Posterior vena cava (tissue), 2 donors: ENCODE data around the gene CERS6. TPM values are rescaled to one million over a fixed set of nuclear protein-coding genes. Genes with fewer than 3 reads are reported as not detected.

ENCODE experiments used
- DNase-seq: peaks from one replicate; pipeline ENCODE4 v3.0.0-alpha.2; 2020; ENCODE audit warnings: low spot score
- intact Hi-C, 2 donors: fragments of 100-400 bp; cut with DNase I; formaldehyde crosslinking; loops; one replicate each; pipeline versions ENCODE4 v1.14.1 to v1.14.2; 2022 to 2023
- total RNA-seq, 2 donors: library from RNA; stranded (reverse); fragmentation: NEBNext Ultra II Directional; extraction: Animal tissue kit (Norgen Biotek cat#: 25700); gene quantifications; one replicate each; pipeline ENCODE4 v1.2.1, GENCODE V29; 2021
- donor health status: DM: yes; HTN: yes; CAD: no.
- donor health status: DM: yes; HTN: yes; CAD: no.

The CERS6 gene
- total RNA-seq, 2 donors from 2014 or later, result 13.2 to 18.2 TPM

DNA sequence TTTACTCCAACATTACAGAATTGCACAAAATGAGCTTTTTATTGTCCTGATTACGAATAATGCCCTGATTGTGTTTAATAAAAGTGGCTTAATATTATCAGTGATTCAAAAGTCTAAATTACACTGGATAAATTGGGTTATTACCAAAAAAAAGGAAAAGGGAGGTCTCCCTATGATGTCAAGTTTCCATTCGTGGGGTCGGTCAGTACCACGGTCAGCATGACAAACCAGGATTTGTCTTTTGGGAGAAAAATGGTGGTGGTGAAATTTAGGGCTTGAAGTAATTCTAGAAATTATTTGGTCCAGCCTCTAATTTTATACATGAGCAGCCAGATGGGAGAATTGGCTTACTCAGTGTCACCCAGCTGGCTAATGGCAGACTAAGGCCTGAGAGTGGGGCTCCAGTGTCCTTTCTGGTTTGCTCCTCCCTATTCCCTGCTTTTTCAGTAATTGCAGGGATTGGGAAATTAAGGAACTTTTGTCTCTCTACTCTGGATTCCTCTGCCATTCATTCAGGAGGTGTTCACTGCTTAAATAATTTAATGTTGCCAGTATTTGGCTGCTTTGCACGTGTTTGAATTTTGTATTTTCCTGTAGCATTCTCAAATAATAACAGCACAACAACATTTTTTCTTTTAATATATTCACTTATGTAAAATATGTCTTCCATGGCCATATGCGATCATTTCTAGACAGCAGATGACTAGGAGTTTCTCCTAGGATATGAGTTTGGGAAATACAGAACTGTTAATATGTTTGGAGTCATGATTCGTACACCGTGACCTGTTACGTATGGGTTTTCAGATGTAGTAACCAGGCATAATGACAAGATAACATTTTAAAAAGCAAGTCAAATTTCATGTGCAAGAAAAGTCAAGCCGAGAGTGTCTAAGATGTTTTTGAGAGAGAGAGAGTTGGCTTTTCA lies 217.5 kb downstream of the CERS6 start:
- intact Hi-C loops, result no loop called here
- DNase-seq, result no peak

DNA sequence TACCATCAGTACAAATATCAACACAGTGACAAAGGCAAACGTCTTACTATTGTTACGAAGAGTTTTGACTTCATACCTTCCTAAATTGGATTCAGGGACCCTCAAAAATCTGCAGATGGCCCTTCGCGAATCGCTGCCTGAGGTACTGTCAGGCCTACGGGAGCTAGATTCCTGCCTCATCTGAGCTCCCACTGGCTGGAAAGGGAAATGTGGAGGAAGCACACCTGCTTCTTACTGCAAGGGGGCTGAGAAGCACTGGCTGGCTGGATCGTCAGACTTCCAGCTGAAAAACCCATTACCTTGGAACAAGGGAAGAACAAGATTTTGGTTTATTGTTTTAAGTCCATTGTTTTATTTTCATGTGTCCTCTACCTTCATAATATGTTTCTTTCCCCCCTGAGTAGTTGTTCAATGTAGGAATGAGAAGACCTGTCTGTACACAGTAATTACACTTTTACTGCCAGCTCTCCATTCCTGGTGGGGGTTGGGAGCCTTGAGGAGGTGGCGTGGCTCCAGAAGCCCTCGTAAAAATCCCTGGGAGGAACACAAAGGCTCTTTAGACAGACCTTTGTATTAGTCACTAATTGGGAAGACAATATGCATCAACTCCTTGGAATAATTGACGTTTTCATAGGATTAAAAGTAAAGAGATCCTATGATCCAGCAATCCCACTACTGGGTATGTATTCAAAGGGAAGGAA lies 222.2 kb downstream of the CERS6 start:
- intact Hi-C loops, result no loop called here
- no peak for DNase-seq

DNA sequence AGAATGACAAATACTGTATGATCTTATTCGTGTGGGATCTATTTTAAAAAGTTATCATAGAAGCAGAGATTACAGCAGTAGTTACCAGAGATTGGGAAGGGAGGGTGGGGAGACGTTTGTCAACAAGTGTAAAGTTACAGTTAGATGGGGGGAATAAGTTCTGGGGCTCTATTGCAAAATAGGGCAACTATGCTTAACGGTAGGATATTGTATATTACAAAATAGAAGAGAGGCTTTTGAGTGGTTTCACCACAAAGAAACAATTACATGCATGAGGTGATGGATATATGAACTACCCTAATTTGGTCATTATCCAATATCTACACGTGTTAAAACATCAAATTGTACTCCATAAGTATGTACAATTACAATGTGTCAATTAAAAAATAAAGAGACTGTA lies 223.0 kb downstream of the CERS6 start:
- intact Hi-C loops, result no loop called here
- DNase-seq, result no peak

DNA sequence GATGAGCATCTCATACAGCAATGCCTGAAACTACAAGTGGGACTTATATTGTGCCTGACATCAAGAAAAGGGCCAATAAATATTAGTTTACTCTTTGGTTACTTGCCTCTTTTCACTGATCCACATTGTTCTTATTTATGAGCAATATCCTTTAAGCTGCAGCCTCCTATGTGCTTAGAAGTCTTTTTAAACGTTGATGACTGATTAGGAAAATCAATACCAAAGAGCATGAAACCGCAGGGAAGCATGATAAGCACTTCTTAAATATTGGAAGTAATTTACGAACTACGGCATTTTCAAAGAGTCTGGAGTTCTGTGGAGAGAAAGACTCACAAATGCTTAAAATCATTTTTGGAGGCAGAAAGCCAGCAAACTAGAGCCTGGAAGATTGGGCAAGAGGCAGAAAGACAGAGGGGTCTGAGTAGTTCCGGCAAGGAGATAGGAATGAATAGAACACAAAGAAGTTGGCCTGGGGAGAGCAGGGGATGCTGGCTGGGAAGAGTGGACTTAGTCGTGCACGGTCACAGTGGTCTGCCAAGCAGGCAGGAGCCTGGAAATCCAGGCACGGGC lies 223.8 kb downstream of the CERS6 start:
- no peak for DNase-seq
- intact Hi-C loops, result no loop called here

DNA sequence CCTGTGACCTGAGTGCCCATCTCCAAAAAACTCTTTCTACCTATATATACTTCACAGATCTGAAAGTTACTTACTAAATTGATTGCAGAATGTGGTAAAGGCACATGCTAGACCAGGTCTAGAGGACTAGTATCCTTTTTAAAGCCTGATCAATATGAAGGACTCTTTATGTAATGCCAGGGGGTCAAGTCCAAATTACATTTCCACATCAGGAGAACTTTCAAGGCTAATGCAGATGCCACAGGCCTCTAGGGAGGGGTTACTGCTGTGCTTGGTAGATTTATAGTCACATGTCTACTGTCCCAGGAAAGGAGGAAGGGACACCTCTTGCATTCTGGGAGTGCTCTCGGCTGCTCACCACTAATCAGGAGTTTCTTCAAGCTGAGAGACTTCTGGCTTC lies 227.9 kb downstream of the CERS6 start:
- intact Hi-C loops, result no loop called here
- DNase-seq, result no peak

DNA sequence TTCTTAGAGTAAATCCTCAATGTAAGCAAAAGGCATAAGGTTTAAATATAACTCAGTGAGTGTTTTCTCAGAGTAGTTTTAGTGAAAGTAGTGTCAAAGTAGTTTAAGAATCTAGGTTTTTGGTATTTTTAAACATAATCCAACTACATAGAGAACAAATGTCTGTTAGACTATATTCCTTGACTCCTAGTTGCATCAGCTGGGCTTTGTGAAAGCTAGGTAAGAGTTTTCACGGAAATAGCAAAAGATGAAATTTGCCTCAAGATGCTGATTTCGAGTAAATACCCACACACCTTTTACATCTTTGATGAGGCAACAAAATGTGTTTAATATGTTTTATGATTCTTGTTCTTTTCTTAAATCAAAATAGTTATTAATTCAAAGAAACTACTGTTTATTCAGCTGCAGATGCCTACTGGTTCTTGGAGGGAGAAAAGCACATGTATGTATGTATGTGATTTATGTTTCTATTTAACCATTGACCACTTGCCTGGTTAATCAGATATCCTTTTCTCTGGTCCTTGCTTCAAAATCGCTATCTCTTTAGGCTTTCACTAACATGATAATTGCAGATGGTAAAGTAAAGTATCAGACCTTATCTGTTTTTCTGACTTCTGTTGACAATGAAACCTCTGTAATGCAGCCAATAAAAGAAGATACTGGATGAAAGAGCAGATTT lies 229.0 kb downstream of the CERS6 start:
- no peak for DNase-seq
- intact Hi-C loops, result no loop called here

DNA sequence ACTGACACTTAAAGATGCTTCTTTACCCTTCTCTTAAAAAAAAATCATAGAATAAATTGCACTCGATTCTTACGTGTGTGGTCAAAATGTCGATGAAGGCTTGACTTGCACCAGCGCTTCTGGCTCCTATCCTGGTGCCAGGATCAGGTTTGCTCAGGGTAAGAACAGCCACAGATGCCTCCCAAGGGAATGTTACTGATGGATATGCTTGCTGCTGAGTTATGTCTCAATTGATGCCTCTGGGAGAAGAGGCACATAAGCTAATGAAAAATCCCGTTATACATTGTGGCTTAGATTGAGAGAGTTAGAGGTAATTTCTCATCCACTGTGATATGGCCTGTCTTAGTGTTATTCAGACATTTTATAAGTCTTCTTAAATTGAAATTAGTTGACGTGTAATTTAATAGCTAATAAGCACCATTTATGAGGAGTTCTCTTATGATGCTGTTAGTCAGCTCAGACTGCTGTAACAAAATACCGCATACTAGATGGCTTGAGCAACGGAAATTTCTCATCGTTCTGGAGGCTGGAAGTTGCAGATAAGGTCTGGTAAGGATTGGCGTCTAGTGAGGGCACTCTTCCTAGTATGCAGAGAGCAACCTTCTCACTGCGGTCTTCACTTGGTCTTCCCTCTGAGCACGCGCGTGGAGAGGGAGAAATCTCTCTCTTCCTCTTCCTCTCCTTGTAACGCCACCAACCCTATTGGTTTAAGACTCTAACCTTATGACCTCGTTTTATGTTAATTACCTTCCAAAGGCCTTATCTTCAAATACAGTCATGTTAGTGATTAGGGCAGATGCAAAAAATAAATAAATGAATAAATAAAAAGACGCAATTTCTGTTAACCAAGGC lies 229.8 kb downstream of the CERS6 start:
- intact Hi-C loops, result no loop called here
- DNase-seq, result no peak

DNA sequence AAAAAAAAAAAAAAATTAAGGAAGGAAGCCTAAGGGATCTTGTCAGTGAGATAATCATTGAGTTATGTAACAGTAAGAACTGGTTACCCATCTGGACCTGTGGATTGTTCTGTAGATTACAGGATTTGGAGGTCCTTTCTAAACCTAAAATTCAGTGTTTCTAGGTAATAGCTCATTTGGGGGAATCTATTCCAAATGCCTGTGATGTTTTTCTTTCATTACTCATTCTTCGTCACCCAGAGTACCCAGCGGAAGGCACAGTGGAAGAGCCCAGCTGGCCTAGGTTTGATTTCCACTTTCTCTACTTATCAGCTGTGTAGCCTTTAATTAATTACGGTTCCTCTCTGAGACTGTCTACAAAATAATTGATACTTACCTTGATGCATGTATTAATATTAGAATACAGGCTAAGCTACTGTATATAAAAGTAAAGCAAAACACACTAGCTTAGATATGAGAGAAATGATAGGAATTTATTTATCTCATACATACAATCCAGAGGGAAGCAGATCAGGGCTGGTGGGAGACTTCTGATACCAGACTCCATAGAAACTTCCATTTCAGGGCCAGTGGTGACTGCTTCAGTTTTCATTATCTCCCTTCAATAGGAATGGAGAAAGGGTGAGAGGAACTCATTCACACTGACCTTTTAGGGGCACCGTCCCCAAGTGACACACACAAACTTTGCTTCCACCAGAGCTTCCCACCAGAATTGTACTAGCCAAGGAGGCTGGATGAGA lies 230.6 kb downstream of the CERS6 start:
- DNase-seq, result no peak
- intact Hi-C loops, result no loop called here

DNA sequence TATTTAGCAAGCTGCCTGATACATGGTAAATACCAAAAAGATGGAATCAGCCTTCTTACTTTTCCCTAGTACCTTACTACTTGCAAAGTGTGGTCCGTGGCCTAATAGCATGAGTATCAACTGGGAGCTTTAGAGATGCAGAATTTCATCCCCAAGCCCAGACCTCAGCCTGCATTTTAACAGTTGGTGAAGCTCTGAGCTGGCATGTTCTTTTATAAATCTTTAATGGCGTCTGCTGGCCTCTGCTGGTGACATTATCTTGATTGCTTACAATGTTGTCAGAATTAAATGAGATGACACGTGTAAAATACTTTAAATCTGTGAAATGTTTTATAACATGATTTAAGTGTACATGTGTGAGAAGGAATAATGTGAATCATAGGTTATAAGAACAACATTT lies 231.2 kb downstream of the CERS6 start:
- intact Hi-C loops, result no loop called here
- no peak for DNase-seq

DNA sequence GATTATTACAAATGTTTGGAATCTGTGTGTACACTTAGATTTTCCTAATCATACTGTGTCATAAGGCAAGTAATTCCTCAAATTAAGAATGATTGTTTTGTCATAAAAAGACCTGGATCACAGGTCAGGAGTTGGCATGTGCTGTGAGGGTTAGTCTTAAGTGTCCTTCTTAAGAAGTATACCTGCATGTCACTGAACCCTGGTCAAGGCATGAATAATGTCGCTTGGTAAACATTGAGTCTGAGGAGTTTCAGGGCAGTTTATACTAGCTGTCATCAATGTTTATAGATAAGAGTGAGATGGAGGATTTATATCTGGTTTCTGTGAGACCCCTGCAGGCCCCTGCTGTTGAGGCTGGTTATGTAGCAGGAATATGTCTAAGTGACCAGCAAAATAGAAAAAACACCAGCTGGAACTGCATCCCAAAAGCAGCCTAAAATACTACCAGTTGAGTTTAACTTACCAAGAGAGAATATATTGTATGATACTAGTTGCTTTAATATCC lies 234.4 kb downstream of the CERS6 start:
- intact Hi-C loops, result no loop called here
- no peak for DNase-seq

DNA sequence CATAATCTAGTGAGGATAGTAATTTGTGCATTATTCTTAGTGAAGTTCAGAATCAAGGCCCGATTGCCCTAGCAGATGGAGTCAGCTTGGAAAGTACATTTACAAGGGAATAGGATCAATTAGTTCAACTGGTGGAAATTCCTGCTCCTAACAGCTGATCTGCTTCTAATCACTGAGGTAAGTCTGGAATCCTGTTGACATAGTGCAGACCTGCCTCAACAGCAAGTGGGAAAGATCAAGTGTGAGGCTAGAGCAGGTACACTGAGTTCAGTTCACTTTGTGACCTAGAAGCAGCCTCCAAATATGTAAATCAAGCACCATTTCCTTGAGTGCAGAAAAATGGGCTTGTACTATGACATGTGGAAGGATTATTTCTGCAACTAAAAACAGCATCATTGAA lies 235.1 kb downstream of the CERS6 start:
- no peak for DNase-seq
- intact Hi-C loops, result no loop called here

DNA sequence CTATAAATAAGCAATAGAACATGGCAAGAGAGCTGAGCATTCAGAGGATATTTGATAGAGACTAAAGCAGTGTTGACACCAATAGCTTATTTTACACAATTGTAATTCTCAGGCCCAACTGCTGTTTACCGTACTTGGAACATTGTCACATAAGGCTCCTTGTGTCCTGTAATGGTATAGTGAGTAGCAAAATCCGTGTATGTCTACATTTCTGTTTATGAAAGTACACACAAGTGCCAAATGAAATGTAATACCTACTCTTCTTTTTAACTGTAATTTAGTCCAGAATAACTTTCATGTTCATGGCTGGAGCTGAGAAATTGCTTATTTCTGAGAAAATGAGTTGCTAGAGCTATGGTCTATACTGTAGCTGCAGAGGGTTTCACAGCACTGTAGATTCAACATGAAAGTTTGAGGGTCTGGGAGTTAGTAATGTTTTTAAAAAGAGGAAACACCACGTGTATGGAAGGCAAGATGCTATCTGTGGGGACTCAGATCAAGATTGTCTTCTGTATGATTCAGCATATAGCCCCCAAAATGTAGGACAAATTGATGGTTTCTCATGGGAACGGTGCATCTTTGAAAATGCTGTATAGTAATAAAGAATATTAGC lies 236.2 kb downstream of the CERS6 start:
- no peak for DNase-seq
- intact Hi-C loops, result no loop called here

DNA sequence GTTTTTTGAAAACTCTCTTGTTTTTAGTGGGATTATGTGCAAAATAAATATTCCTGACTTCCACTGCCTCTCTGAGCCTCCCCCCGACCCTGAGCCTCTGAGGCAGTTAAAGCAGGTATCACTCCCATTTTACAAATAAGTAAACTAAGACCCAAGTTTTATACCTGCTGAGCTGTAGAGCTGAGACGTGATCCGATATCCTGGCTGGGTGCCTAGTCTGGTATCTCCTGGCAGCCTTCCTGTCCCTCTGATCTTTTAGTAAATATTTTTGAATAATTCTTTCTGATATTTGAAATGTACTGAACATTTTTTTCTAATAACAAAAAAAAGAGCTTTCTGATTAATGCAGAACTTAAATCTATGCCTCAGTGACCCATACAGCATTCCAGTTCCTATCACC lies 238.1 kb downstream of the CERS6 start:
- intact Hi-C loops, result no loop called here
- no peak for DNase-seq

DNA sequence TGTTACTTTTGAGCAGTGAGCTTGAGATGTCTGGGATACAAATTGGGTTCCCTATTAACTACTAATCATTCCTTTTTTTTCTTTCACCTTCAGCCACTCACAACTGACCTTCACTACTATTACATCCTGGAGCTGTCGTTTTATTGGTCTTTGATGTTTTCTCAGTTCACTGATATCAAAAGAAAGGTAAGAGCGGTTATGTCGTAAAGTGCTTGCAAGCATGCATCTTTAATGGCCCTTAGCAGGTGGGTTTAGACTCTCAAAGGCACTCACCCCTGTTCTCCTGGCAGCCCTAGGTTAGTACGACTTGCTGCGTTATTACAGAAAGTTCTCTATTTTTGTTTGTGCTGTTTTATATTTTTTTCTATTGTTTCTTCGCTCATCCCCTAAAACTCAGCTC lies 238.8 kb downstream of the CERS6 start:
- DNase-seq, result no peak
- intact Hi-C loops, result no loop called here

DNA sequence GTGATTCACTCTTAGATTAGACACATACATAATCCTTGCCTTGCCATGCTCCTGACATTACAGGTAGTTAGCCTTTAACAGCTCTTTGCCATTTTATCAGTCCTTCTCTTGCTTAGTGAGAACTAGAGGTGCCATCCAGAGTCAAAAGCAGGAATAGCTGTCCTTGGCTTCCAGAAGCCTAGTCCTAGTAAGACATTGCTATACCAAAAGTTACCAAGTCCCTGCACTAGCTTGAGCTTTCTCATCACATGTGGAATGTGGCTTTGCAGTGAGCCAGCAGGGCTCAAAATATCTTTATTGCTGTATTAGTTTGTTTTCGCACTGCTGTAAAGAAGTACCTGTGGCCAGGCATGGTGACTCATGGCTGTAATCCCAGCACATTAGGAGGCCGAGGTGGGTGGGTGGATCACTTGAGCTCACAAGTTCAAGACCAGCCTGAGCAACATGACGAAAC lies 241.6 kb downstream of the CERS6 start:
- intact Hi-C loops, result no loop called here
- no peak for DNase-seq

DNA sequence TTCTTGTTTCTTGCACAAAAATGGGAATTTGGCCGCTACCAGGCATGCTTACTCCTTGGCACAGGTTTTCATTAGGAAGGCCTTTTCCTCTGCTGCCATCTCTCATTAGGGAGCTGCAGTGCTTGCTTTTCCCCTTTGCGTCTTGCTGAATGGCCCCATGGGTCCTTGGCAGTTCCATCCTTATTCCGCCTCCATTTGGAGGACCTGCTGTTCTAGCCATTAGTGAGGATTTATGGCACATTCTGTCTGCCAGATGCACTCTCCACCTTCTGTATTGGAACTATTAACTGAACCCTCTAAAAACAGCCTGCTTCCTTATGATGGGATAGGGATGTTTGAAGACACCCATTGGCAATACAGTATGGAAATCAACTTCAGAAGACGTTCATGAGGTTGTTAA lies 242.9 kb downstream of the CERS6 start:
- DNase-seq, result no peak
- intact Hi-C loops, result no loop called here

DNA sequence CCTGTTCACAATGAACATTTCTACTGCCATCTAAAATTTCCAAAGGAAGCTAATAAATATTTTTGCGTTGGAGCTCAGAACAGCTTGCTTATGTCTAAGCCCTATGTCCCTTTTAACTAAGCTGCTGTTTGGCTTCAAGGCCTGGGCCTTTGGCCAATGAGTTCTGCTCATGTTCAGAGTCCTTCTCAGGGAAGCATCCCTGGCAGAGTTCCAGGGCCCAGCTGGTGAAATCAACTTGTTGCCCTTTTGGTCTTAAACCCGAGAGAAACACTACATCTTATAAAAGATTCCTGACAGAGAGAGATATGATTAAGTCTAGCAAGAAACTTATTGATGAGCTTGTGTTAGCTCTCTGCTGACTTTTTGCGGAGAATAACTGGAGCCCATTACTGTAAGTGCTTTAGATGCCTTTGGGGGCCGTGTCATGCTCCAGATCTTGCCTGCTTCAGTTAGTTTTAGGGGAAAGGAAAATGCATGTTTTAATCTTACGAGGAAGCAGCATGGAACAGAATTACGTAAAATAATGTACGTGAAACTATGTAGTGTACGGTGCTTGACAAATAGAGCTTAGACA lies 243.9 kb downstream of the CERS6 start:
- DNase-seq, result peak; percentile 84
- intact Hi-C loops, result loop anchor here (10.0 kb wide), 1 partner anchor 355 kb away; no protein-coding TSS in a partner anchor
